Sigmoid colon (tissue), 7 donors: ENCODE data around the gene FOXN1. TPM values are rescaled to one million over a fixed set of nuclear protein-coding genes. Genes with fewer than 3 reads are reported as not detected.

ENCODE experiments used
- DNase-seq: peaks from one replicate; pipeline ENCODE4 v3.0.0-alpha.2; 2019
- H3K27ac ChIP-seq, 4 donors: fragments of 200-600 bp; sonication (generic); one replicate each; pipeline ENCODE4 v1.5.1; 2016 to 2019; ENCODE audit warnings: mild to moderate bottlenecking in 1 of 4
- H3K27me3 ChIP-seq, 3 donors: fragments of 200-600 bp; sonication (generic); one replicate each; pipeline ENCODE4 v1.5.1; 2019; ENCODE audit warnings: mild to moderate bottlenecking in 1 of 3
- H3K36me3 ChIP-seq, 4 donors: fragments of 200-600 bp; sonication (generic); one replicate each; pipeline ENCODE4 v1.5.1; 2016 to 2019
- H3K4me1 ChIP-seq, 4 donors: fragments of 200-600 bp; sonication (generic); one replicate each; pipeline ENCODE4 v1.5.1; 2017 to 2019
- H3K4me3 ChIP-seq, 4 donors: fragments of 200-600 bp; sonication (generic); one replicate each; pipeline ENCODE4 v1.5.1; 2017 to 2019; ENCODE audit warnings: mild to moderate bottlenecking in 2 of 4, moderate library complexity in 1 of 4
- H3K9me3 ChIP-seq, 4 donors: fragments of 200-600 bp in 3 of 4; sonication (generic) in 3 of 4; one replicate each; pipeline versions ENCODE4 v1.5.1 to v1.6.1; 2013 to 2019
- EP300 ChIP-seq, 4 donors: sonication (generic); formaldehyde crosslinking; IDR thresholded peaks; one replicate each; pipeline ENCODE4 v1.6.1; 2017; ENCODE audit warnings: antibody characterized with exemption in 4 of 4
- POLR2A ChIP-seq, 2 donors: fragments of 450-650 bp; IDR thresholded peaks; one replicate each; pipeline ENCODE4 v1.6.1; 2016; ENCODE audit warnings: antibody characterized with exemption in 2 of 2, mild to moderate bottlenecking in 2 of 2, moderate library complexity in 2 of 2
- POLR2AphosphoS5 ChIP-seq, 4 donors: sonication (generic); formaldehyde crosslinking; IDR thresholded peaks; one replicate each; pipeline ENCODE4 v1.6.1; 2017; ENCODE audit warnings: antibody characterized with exemption in 4 of 4
- WGBS, 2 donors: extraction: QIAGEN DNeasy Blood & Tissue Kit; methylation state at CpG; one replicate each; pipeline ENCODE4 v1.1.7; 2013; 5-methylcytosine and 5-hydroxymethylcytosine counted together
- intact Hi-C: fragments of 100-400 bp; cut with DNase I; formaldehyde crosslinking; loops from one replicate; pipeline ENCODE4 v1.15.1; 2023
- polyA plus RNA-seq, 3 donors: library from polyadenylated mRNA; stranded (reverse); fragments of 200-250 nt; gene quantifications; one replicate each; pipeline ENCODE4 v1.2.3, GENCODE V29; 2013
- total RNA-seq, 4 donors: library from RNA; depleted of rRNA; stranded (reverse); fragments of >200 nt; gene quantifications; one replicate each; pipeline ENCODE4 v1.1.0, GENCODE V29; 2016
- TF ChIP-seq, protein P1 (sequence below), 4 experiments: fragments of 450-650 bp in 3 of 4; fragments of 200-600 bp in 1 of 4; IDR thresholded peaks; one replicate each; pipeline ENCODE4 v1.5.1; 2016 to 2019; ENCODE audit warnings: antibody characterized with exemption in 4 of 4, mild to moderate bottlenecking in 3 of 4, moderate library complexity in 2 of 4
- donor health status: healthy with polysubstance abuse.
- donor health status: Bipolar disorder and iron deficiency.
- donor health status: healthy.

Gene FOXN1
- total and polyA plus RNA-seq, 7 donors = 0.23 to 0.60 (median 0.38) TPM; not detected in 4

GRCh38 chr17:28473542-28473941, 32.6 kb upstream of the FOXN1 start, which contains the start of gene SLC13A2:
SLC13A2 (plus strand) TSS chr17:28473644; CDS start chr17:28473713, 69 bp downstream.
- DNase-seq = peak; percentile 22
- Histone ChIP-seq H3K4me1 (no peaks in the 10 kb centered on the region), H3K36me3 (no peaks in the 10 kb centered on the region), H3K27me3 (no peaks in the 10 kb centered on the region), H3K27ac (no peak within 1 kb of the TSS), H3K4me3 (no peak within 1 kb of the TSS), H3K9me3 (no peaks in the 10 kb centered on the region)
- intact Hi-C loops = no loop called here
- no peak for TF ChIP-seq POLR2AphosphoS5 (IDR thresholded peaks at IDR 0.05)
- TF ChIP-seq, protein P1, sequence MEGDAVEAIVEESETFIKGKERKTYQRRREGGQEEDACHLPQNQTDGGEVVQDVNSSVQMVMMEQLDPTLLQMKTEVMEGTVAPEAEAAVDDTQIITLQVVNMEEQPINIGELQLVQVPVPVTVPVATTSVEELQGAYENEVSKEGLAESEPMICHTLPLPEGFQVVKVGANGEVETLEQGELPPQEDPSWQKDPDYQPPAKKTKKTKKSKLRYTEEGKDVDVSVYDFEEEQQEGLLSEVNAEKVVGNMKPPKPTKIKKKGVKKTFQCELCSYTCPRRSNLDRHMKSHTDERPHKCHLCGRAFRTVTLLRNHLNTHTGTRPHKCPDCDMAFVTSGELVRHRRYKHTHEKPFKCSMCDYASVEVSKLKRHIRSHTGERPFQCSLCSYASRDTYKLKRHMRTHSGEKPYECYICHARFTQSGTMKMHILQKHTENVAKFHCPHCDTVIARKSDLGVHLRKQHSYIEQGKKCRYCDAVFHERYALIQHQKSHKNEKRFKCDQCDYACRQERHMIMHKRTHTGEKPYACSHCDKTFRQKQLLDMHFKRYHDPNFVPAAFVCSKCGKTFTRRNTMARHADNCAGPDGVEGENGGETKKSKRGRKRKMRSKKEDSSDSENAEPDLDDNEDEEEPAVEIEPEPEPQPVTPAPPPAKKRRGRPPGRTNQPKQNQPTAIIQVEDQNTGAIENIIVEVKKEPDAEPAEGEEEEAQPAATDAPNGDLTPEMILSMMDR (IDR thresholded peaks at IDR 0.05) = no peak
- TF ChIP-seq POLR2A (IDR thresholded peaks at IDR 0.05) = no peak
- no peak for TF ChIP-seq EP300 (IDR thresholded peaks at IDR 0.05)
- 14 to 66% methylated on average over 5 of the region's 5 CpGs for WGBS, 2 donors

DNA sequence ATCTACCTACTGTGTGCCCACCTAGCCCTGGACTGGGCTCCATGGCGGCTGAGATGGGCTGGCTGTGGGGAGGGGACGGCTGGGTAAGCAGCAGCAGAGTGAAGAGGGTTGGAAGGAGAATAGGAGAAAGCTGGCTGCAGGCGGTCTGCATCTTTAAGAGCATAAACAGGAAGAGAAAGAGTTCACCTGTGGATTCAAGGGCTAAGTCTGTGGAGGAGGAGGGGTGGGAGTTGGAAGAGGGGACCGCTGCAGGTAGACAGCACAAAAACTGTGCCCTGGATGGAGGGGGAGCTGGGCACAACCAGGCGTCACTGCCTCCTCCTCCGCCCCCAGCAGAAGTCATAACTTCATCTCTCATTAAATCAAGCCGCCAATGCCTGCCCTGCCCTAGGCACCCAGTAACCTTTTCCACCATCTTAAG, 32.0 kb upstream of the FOXN1 start:
- TF ChIP-seq EP300 (IDR thresholded peaks at IDR 0.05) = no peak
- TF ChIP-seq, protein P1 (IDR thresholded peaks at IDR 0.05) = no peak
- no peak for TF ChIP-seq POLR2A (IDR thresholded peaks at IDR 0.05)
- no peak for TF ChIP-seq POLR2AphosphoS5 (IDR thresholded peaks at IDR 0.05)
- H3K27ac ChIP-seq = no peak overlapping the region
- no peak overlapping the region for H3K4me3 ChIP-seq
- no peaks in the 10 kb centered on the region for H3K9me3 ChIP-seq
- intact Hi-C loops = no loop called here
- no peaks in the 10 kb centered on the region for H3K36me3 ChIP-seq
- 46 to 70% methylated on average over 7 of the region's 7 CpGs for WGBS, 2 donors
- DNase-seq = peak; percentile 22
- no peaks in the 10 kb centered on the region for H3K4me1 ChIP-seq
- no peaks in the 10 kb centered on the region for H3K27me3 ChIP-seq

DNA sequence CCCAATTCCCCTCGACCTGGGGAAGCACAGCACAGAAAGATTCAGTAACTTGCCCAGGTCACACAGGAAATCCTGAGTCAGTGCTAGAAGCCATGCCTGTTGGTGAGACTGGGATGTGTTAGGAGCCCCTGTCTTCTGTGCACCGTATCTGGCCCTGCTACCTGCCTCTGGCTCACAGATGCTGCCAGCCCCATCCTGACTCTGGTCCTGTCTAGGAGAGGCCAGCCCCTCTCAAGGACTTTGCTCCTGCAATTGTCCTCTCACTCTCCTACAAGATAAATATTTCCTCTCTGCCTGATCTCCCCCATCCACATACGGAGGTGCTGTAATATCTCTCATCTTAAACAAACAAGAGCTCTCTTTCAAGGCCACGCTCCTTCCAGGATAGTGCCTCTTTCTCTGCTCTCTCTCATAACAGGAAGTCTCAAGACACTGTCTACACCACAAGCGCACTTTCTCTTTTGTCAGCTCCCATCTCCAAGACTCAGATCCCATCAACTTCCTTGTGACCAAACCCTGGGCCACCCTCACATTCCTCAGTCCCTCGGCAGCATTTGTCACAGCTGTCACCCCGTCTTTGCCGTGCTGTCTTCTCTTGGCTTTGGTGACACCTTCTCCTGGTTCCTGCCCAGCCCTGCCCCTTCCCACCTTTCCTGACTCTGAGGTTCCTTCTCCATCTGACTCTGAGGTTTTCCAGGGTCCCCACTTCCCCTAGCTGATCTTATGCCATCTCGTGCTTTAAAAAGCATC, 30.8 kb upstream of the FOXN1 start:
- WGBS, 2 donors = 15 to 43% methylated on average over 9 of the region's 9 CpGs
- Histone ChIP-seq H3K27me3 (no peaks in the 10 kb centered on the region), H3K36me3 (no peaks in the 10 kb centered on the region), H3K4me1 (no peaks in the 10 kb centered on the region), H3K27ac (no peak overlapping the region), H3K4me3 (no peak overlapping the region), H3K9me3 (no peaks in the 10 kb centered on the region)
- TF ChIP-seq EP300 (IDR thresholded peaks at IDR 0.05) (no peak), POLR2A (IDR thresholded peaks at IDR 0.05) (no peak), POLR2AphosphoS5 (IDR thresholded peaks at IDR 0.05) (no peak)
- TF ChIP-seq, protein P1 (IDR thresholded peaks at IDR 0.05) = no peak
- peak; percentile 21 for DNase-seq
- intact Hi-C loops = no loop called here

- no peaks in the 10 kb centered on the region for H3K9me3 ChIP-seq
- no peaks in the 10 kb centered on the region for H3K36me3 ChIP-seq
- no peak overlapping the region for H3K4me3 ChIP-seq
- no peaks in the 10 kb centered on the region for H3K4me1 ChIP-seq
- WGBS, 2 donors = 73 to 78% methylated on average over 11 of the region's 11 CpGs
- no peak overlapping the region for H3K27ac ChIP-seq
- DNase-seq = peak; percentile 13
- intact Hi-C loops = no loop called here
- no peaks in the 10 kb centered on the region for H3K27me3 ChIP-seq
- TF ChIP-seq POLR2A (IDR thresholded peaks at IDR 0.05) = no peak
- no peak for TF ChIP-seq POLR2AphosphoS5 (IDR thresholded peaks at IDR 0.05)
- TF ChIP-seq, protein P1 (IDR thresholded peaks at IDR 0.05) = no peak
- no peak for TF ChIP-seq EP300 (IDR thresholded peaks at IDR 0.05)
Measured at GRCh38 chr17:28476076-28476865, 29.9 kb upstream of the FOXN1 start.
